WTC11 (cell line): ENCODE measurements around the gene RNPEPL1. TPM values are rescaled to one million over a fixed set of nuclear protein-coding genes. Genes with fewer than 3 reads are reported as not detected.
"Not testable (repeated sequence)": the region's sequence is repeated elsewhere in the genome, so short reads cannot be mapped to it uniquely, and the experiment has no call there.

Experiments
- ATAC-seq: fragments of 200-7000 bp; cut with Tn5 transposase; 2 replicates; pipeline ENCODE4 v1.10.0; 2021; ENCODE audit warnings: mild to moderate bottlenecking, moderate library complexity
- CTCF ChIA-PET: fragments of 300-600 bp; sonication (Branson Sonifier 250); formaldehyde crosslinking; loops from one replicate; lab custom pipeline; 2021; ENCODE audit warnings: antibody characterized with exemption; lab: Charles Lee
- POLR2A ChIA-PET: fragments of 350-600 bp; sonication (Branson Sonifier 250); formaldehyde crosslinking; loops from one replicate; lab custom pipeline; 2021; ENCODE audit warnings: antibody characterized with exemption; lab: Charles Lee
- DNase-seq: peaks from one replicate; pipeline ENCODE4 v3.0.0; 2021; ENCODE audit warnings: low spot score
- H3K27ac Mint-ChIP-seq: 2 replicates; pipeline ENCODE4 v1.8.0; 2021; ENCODE audit warnings: mixed read lengths
- H3K27me3 Mint-ChIP-seq: 2 replicates; pipeline ENCODE4 v1.8.0; 2021; ENCODE audit warnings: low read depth, mild to moderate bottlenecking, moderate library complexity, mixed read lengths
- H3K36me3 Mint-ChIP-seq: 2 replicates; pipeline ENCODE4 v1.8.0; 2021; ENCODE audit warnings: mixed read lengths
- H3K4me1 Mint-ChIP-seq: 2 replicates; pipeline ENCODE4 v1.8.0; 2022; ENCODE audit warnings: mixed read lengths
- H3K4me3 Mint-ChIP-seq: 2 replicates; pipeline ENCODE4 v1.8.0; 2021; ENCODE audit warnings: mild to moderate bottlenecking, moderate library complexity, mixed read lengths
- H3K9me3 Mint-ChIP-seq: 2 replicates; pipeline ENCODE4 v1.8.0; 2021; ENCODE audit warnings: mixed read lengths
- AFF4 ChIP-seq: sonication (generic); formaldehyde crosslinking; IDR thresholded peaks from 2 replicates; pipeline ENCODE4 v1.8.1; 2023; ENCODE audit warnings: mild to moderate bottlenecking, missing genetic modification reagents, borderline replicate concordance
- FOXP1 ChIP-seq: sonication (generic); formaldehyde crosslinking; IDR thresholded peaks from 2 replicates; pipeline ENCODE4 v1.8.0; 2022; ENCODE audit warnings: missing genetic modification reagents, mild to moderate bottlenecking, moderate library complexity, borderline replicate concordance
- GRHL2 ChIP-seq: fragments of 250-450 bp; sonication (Bioruptor Pico); IDR thresholded peaks from 2 replicates; pipeline ENCODE4 v1.8.0; 2022; ENCODE audit warnings: mild to moderate bottlenecking, moderate library complexity; ENCODE audit not compliant: insufficient replicate concordance, severe bottlenecking
- NFATC4 ChIP-seq: fragments of 250-450 bp; sonication (Bioruptor Pico); IDR thresholded peaks from 2 replicates; pipeline ENCODE4 v1.9.0; 2021; ENCODE audit warnings: mild to moderate bottlenecking
- SMAD4 ChIP-seq: sonication (generic); formaldehyde crosslinking; IDR thresholded peaks from 2 replicates; pipeline ENCODE4 v1.8.0; 2022; ENCODE audit warnings: mild to moderate bottlenecking, missing genetic modification reagents
- SOX15 ChIP-seq: fragments of 250-450 bp; sonication (Bioruptor Pico); IDR thresholded peaks from 2 replicates; pipeline ENCODE4 v1.9.0; 2021; ENCODE audit warnings: mild to moderate bottlenecking
- ZBTB21 ChIP-seq: sonication (generic); formaldehyde crosslinking; IDR thresholded peaks from 2 replicates; pipeline ENCODE4 v1.8.1; 2023; ENCODE audit warnings: mild to moderate bottlenecking, missing genetic modification reagents, borderline replicate concordance
- ZNF423 ChIP-seq: fragments of 250-450 bp; sonication (Bioruptor Pico); IDR thresholded peaks from 2 replicates; pipeline ENCODE4 v2.1.2; 2022; ENCODE audit warnings: mild to moderate bottlenecking, moderate library complexity
- total RNA-seq: library from RNA; stranded (reverse); gene quantifications from 3 replicates; pipeline ENCODE4 v1.2.3, GENCODE V29; 2021
- TF ChIP-seq, protein P1 (sequence below): sonication (generic); formaldehyde crosslinking; IDR thresholded peaks from 2 replicates; pipeline ENCODE4 v1.8.1; 2022; ENCODE audit warnings: low read depth, mild to moderate bottlenecking, moderate library complexity, missing genetic modification reagents, borderline replicate concordance
- TF ChIP-seq, protein P2 (sequence below): fragments of 250-450 bp; sonication (Bioruptor Pico); conservative IDR thresholded peaks from 2 replicates; pipeline ENCODE4 v1.9.0; 2021; ENCODE audit warnings: mild to moderate bottlenecking
- TF ChIP-seq, protein P3 (sequence below): fragments of 250-450 bp; sonication (Bioruptor Pico); IDR thresholded peaks from 2 replicates; pipeline ENCODE4 v1.9.0; 2021; ENCODE audit warnings: mild to moderate bottlenecking
- TF ChIP-seq, protein P4 (sequence below): fragments of 200-600 bp; IDR thresholded peaks from 2 replicates; pipeline ENCODE4 v1.8.0; 2022; ENCODE audit warnings: antibody characterized with exemption

RNPEPL1 gene
- total RNA-seq, 1 experiment from 2014 or later, result 18.8 TPM

- TF ChIP-seq AFF4 (CRISPR knock-in tag), result no peak
- TF ChIP-seq, protein P1, sequence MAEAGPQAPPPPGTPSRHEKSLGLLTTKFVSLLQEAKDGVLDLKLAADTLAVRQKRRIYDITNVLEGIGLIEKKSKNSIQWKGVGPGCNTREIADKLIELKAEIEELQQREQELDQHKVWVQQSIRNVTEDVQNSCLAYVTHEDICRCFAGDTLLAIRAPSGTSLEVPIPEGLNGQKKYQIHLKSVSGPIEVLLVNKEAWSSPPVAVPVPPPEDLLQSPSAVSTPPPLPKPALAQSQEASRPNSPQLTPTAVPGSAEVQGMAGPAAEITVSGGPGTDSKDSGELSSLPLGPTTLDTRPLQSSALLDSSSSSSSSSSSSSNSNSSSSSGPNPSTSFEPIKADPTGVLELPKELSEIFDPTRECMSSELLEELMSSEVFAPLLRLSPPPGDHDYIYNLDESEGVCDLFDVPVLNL (CRISPR knock-in tag), result no peak
- no peak for TF ChIP-seq SOX15 (CRISPR knock-in tag)
- TF ChIP-seq SMAD4 (CRISPR knock-in tag), result no peak
Measured at GRCh38 chr2:240520974-240521350, 47.3 kb upstream of the RNPEPL1 start (continued).

DNA sequence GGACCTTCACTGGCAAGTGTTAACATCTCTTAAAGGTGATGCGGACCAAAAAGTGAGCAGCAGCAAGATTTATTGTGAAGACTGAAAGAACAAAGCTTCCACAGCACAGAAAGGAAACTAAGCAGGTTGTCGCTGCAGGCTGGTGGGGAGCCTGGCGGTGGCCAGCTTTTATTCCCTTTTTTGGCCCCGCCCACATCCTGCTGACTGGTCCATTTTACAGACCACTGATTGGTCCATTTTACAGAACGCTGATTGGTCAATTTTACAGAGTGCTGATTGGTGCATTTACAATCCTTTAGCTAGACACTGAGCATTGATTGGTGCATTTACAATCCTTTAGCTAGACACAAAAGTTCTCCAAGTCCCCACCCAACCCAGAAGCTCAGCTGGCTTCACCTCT is 46.4 kb upstream of the RNPEPL1 start:
- CTCF ChIA-PET, result interaction anchor here (0.7 kb wide), 1 partner anchor 289 kb away, joined by 4 read pairs; no protein-coding TSS in a partner anchor
- Mint-ChIP-seq H3K27me3 (peaks cover 43% of the 10 kb centered on the region), H3K9me3 (peaks cover 47% of the 10 kb centered on the region), H3K4me1 (peaks cover 12% of the 10 kb centered on the region), H3K36me3 (peaks cover 46% of the 10 kb centered on the region)
- DNase-seq, POLR2A ChIA-PET, H3K27ac Mint-ChIP-seq, ATAC-seq, H3K4me3 Mint-ChIP-seq: not testable (repeated sequence)

DNA sequence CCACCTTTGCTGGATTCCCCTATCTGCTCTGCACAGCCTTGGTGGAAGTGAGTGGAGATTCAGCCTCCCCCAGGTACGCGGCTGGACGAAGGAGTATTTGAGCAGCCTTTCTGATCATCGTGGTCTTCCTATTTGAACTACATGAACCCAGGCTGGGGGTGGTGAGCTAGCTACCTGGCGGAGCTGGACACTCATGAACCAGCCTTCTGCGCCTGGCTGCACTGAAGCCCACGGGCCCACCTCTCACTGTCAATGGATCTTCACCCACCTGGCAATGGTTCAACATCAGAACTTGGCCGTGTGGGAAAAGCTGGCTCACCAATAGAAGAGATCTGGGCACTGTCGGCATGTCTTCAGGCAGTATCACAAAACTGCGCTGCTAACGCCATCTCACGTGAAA is 45.9 kb upstream of the RNPEPL1 start:
- DNase-seq (no peak), ATAC-seq (no peak)
- peaks cover 42% of the 10 kb centered on the region for H3K27me3 Mint-ChIP-seq
- peaks cover 51% of the 10 kb centered on the region for H3K36me3 Mint-ChIP-seq
- H3K27ac Mint-ChIP-seq, result no peak overlapping the region
- TF ChIP-seq ZNF423, result no peak
- TF ChIP-seq, protein P2, sequence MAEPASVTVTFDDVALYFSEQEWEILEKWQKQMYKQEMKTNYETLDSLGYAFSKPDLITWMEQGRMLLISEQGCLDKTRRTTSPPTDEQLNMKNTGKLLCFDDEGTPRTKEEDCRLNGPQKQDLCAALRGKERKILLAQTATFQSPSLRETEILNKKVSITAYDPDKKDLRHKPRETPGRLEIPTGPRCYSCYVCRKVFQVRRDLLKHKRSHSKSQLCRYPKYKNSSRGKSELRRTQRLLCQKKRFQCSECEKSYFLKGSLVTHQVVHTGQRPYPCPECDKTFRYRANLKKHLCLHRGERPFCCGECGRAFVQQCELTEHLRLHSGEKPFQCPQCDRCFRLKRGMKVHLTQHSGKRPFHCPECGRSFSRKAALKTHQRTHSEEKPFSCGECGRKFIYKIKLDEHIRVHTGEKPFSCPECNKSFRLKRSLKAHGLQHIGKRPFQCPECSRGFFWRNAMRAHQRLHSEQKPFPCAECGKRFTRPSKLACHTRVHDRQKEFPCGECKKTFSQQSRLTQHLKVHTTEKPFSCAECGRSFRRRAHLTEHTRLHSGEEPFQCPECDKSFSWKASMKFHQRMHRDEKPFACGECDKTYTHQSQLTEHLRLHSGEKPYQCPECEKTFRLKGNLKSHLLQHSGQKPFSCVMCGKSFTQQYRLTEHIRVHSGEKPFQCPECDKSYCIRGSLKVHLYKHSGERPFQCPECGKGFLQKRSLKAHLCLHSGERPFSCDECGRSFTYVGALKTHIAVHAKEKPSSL (CRISPR knock-in tag), result no peak
- TF ChIP-seq, protein P3, sequence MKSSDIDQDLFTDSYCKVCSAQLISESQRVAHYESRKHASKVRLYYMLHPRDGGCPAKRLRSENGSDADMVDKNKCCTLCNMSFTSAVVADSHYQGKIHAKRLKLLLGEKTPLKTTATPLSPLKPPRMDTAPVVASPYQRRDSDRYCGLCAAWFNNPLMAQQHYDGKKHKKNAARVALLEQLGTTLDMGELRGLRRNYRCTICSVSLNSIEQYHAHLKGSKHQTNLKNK (CRISPR knock-in tag), result no peak
- TF ChIP-seq FOXP1 (CRISPR knock-in tag), result no peak
- no peak for TF ChIP-seq GRHL2 (CRISPR knock-in tag)
- TF ChIP-seq, protein P4, sequence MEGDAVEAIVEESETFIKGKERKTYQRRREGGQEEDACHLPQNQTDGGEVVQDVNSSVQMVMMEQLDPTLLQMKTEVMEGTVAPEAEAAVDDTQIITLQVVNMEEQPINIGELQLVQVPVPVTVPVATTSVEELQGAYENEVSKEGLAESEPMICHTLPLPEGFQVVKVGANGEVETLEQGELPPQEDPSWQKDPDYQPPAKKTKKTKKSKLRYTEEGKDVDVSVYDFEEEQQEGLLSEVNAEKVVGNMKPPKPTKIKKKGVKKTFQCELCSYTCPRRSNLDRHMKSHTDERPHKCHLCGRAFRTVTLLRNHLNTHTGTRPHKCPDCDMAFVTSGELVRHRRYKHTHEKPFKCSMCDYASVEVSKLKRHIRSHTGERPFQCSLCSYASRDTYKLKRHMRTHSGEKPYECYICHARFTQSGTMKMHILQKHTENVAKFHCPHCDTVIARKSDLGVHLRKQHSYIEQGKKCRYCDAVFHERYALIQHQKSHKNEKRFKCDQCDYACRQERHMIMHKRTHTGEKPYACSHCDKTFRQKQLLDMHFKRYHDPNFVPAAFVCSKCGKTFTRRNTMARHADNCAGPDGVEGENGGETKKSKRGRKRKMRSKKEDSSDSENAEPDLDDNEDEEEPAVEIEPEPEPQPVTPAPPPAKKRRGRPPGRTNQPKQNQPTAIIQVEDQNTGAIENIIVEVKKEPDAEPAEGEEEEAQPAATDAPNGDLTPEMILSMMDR, result no peak
- no peak for TF ChIP-seq NFATC4 (CRISPR knock-in tag)
- no peak for TF ChIP-seq ZBTB21 (CRISPR knock-in tag)
- no peak overlapping the region for H3K4me3 Mint-ChIP-seq
- POLR2A ChIA-PET, result no interaction called here
- H3K4me1 Mint-ChIP-seq, result peaks cover 12% of the 10 kb centered on the region
- CTCF ChIA-PET, result no interaction called here
- H3K9me3 Mint-ChIP-seq, result peaks cover 52% of the 10 kb centered on the region
